Measurements from ENCODE around the gene PEX6.

- no peak for TF ChIP-seq CTCF (IDR thresholded peaks at IDR 0.05; ENCODE audit: borderline replicate concordance, extremely low read depth, low read length, poor library complexity, severe bottlenecking)
- TF ChIP-seq EZH2 (IDR thresholded peaks at IDR 0.05; ENCODE audit: borderline replicate concordance, low read depth, low read length, severe bottlenecking), result no peak
Measured at GRCh38 chr6:43013097-43013842, 34.3 kb upstream of the PEX6 start.

Data from DND-41 (cell line).